K562 (cell line): ENCODE measurements around the gene LAMTOR1. TPM values are rescaled to one million over a fixed set of nuclear protein-coding genes. Genes with fewer than 3 reads are reported as not detected.

Experiments used
- CBFA2T3 ChIP-seq: fragments of 450-650 bp; IDR thresholded peaks from 2 replicates; pipeline ENCODE4 v1.6.1; 2017
- DACH1 ChIP-seq: fragments of 450-650 bp; IDR thresholded peaks from 2 replicates; pipeline ENCODE4 v1.6.1; 2018; ENCODE audit not compliant: partially characterized antibody
- GATAD2B ChIP-seq: fragments of 450-650 bp; IDR thresholded peaks from 2 replicates; pipeline ENCODE4 v1.6.1; 2017; ENCODE audit warnings: mild to moderate bottlenecking, borderline replicate concordance
- HDAC3 ChIP-seq: fragments of 450-650 bp; IDR thresholded peaks from 2 replicates; pipeline ENCODE4 v1.6.1; 2018; ENCODE audit warnings: borderline replicate concordance, mild to moderate bottlenecking, moderate library complexity; ENCODE audit not compliant: partially characterized antibody
- MNT ChIP-seq, 2 experiments: fragments of 450-650 bp; conservative IDR thresholded peaks; 2 replicates each; pipeline ENCODE4 v1.6.1; 2017; ENCODE audit warnings: mild to moderate bottlenecking in 2 of 2, moderate library complexity in 2 of 2
- NFIC ChIP-seq: fragments of 450-650 bp; IDR thresholded peaks from 2 replicates; pipeline ENCODE4 v1.6.1; 2017; ENCODE audit warnings: mild to moderate bottlenecking, inconsistent platforms
- PCBP2 ChIP-seq: fragments of 200-400 bp; formaldehyde crosslinking; IDR thresholded peaks from 2 replicates; pipeline ENCODE4 v1.6.1; 2018; ENCODE audit warnings: low read length, low read depth, mild to moderate bottlenecking, moderate library complexity; ENCODE audit not compliant: poor library complexity, severe bottlenecking
- RCOR1 ChIP-seq, 2 experiments: IDR thresholded peaks; 2 replicates each; pipeline ENCODE4 v1.6.1; 2012; ENCODE audit warnings: low read depth in 2 of 2, low read length in 2 of 2, borderline replicate concordance in 1 of 2, improper control_type of control experiment in 1 of 2
- REST ChIP-seq, 2 experiments: fragments of 450-650 bp; formaldehyde crosslinking in 1 of 2; IDR thresholded peaks; 2 replicates each; pipeline versions ENCODE4 v1.4.0 to v1.6.1; 2014 to 2020; ENCODE audit warnings: mild to moderate bottlenecking in 2 of 2, borderline replicate concordance in 1 of 2, low read depth in 1 of 2
- SMARCE1 ChIP-seq: fragments of 450-650 bp; IDR thresholded peaks from 2 replicates; pipeline ENCODE4 v1.7.1; 2016; ENCODE audit warnings: mild to moderate bottlenecking
- TCF3 ChIP-seq: sonication (generic); formaldehyde crosslinking; IDR thresholded peaks from 2 replicates; pipeline ENCODE4 v1.4.0; 2020; ENCODE audit warnings: mild to moderate bottlenecking, missing genetic modification reagents
- polyA plus RNA-seq, 8 experiments: library from polyadenylated mRNA; depleted of rRNA in 4 of 8; stranded (reverse) in 5 of 8; unstranded in 3 of 8; fragments of >200 nt; fragmentation: Nextera tagmentation in 2 of 8; fragmentation: Illumina TruSeq in 1 of 8; extraction: Ambion mirVana in 2 of 8; extraction: Trizol in 1 of 8; gene quantifications; 2 replicates each; pipeline versions ENCODE4 v1.2.1 to v1.2.3, GENCODE V29; 2011 to 2014; ENCODE audit warnings: inconsistent platforms in 1 of 8, missing spikeins in 1 of 8
- total RNA-seq, 7 experiments: library from RNA; depleted of rRNA in 6 of 7; stranded (reverse); fragments of >200 nt in 6 of 7; fragmentation: Illumina TruSeq in 2 of 7; extraction: Trizol in 2 of 7; gene quantifications; 2 replicates each; pipeline versions ENCODE4 v1.2.1 to v1.2.3, GENCODE V29; 2011 to 2021; ENCODE audit warnings: low replicate concordance in 1 of 7
- TF ChIP-seq, protein P1 (sequence below): fragments of 450-650 bp; IDR thresholded peaks from 2 replicates; pipeline ENCODE4 v1.6.1; 2017; ENCODE audit warnings: mild to moderate bottlenecking, moderate library complexity
- TF ChIP-seq, protein P2 (sequence below): fragments of 450-650 bp; IDR thresholded peaks from 2 replicates; pipeline ENCODE4 v1.6.1; 2016; ENCODE audit warnings: missing biosample characterization, missing genetic modification characterization

LAMTOR1 gene
- total and polyA plus RNA-seq, 9 of the 15 experiments (the other 6 are each of a cell fraction or from before 2014, with no cell fraction given) = 62.6 to 104 (median 85.3) TPM

- TF ChIP-seq REST (IDR thresholded peaks at IDR 0.05; ENCODE audit: borderline replicate concordance) (no peak), REST (CRISPR knock-in tag; IDR thresholded peaks at IDR 0.05; ENCODE audit: low read depth) (no peak), GATAD2B (0 out of 2 replicates have a peak, but pooled peaks have one; percentile 43), TCF3 (peak; percentile 36; the same call in 1 of the 2 replicates), RCOR1 (IDR thresholded peaks at IDR 0.05; ENCODE audit: borderline replicate concordance in 1 of 2, low read depth in 2 of 2, low read length in 2 of 2) (peak in 1 of 2 experiments; percentile 52; a peak in 1 of 4 replicates), DACH1 (no peak), SMARCE1 (peak; percentile 48; the same call in 1 of the 2 replicates), MNT (conservative IDR thresholded peaks at IDR 0.05) (0 out of 4 replicates have a peak, but pooled peaks of 1 of the 2 experiments have one; percentile 11), PCBP2 (no peak), NFIC (no peak), CBFA2T3 (peak; percentile 76), HDAC3 (no peak)
- TF ChIP-seq, protein P1, sequence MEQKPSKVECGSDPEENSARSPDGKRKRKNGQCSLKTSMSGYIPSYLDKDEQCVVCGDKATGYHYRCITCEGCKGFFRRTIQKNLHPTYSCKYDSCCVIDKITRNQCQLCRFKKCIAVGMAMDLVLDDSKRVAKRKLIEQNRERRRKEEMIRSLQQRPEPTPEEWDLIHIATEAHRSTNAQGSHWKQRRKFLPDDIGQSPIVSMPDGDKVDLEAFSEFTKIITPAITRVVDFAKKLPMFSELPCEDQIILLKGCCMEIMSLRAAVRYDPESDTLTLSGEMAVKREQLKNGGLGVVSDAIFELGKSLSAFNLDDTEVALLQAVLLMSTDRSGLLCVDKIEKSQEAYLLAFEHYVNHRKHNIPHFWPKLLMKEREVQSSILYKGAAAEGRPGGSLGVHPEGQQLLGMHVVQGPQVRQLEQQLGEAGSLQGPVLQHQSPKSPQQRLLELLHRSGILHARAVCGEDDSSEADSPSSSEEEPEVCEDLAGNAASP = no peak
- TF ChIP-seq, protein P2, sequence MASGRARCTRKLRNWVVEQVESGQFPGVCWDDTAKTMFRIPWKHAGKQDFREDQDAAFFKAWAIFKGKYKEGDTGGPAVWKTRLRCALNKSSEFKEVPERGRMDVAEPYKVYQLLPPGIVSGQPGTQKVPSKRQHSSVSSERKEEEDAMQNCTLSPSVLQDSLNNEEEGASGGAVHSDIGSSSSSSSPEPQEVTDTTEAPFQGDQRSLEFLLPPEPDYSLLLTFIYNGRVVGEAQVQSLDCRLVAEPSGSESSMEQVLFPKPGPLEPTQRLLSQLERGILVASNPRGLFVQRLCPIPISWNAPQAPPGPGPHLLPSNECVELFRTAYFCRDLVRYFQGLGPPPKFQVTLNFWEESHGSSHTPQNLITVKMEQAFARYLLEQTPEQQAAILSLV (tag) = no peak
- TF ChIP-seq, all 486 proteins: peak for 26
Measured at GRCh38 chr11:72122607-72123006, 19.5 kb upstream of the LAMTOR1 start (continued).
